HUES64 (cell line): ENCODE results near the gene ZBTB16.

Source experiments
- H3K27ac ChIP-seq: 2 replicates; pipeline ENCODE4 v1.7.0; 2013; ENCODE audit warnings: low read depth, low read length, inconsistent platforms
- H3K27me3 ChIP-seq: 2 replicates; pipeline ENCODE4 v1.6.1; 2013; ENCODE audit warnings: mild to moderate bottlenecking, low read length; ENCODE audit not compliant: insufficient read depth
- H3K36me3 ChIP-seq: 2 replicates; pipeline ENCODE4 v1.6.1; 2013; ENCODE audit warnings: mild to moderate bottlenecking, low read length; ENCODE audit not compliant: insufficient read depth
- H3K4me1 ChIP-seq: 2 replicates; pipeline ENCODE4 v1.6.1; 2013; ENCODE audit warnings: mild to moderate bottlenecking, low read length, moderate library complexity; ENCODE audit not compliant: insufficient read depth
- H3K4me3 ChIP-seq: 2 replicates; pipeline ENCODE4 v1.5.1; 2013; ENCODE audit warnings: mild to moderate bottlenecking, low read length, moderate library complexity
- H3K9ac ChIP-seq: 2 replicates; pipeline ENCODE4 v1.6.1; 2013; ENCODE audit warnings: mild to moderate bottlenecking, low read depth, low read length
- H3K9me3 ChIP-seq: 2 replicates; pipeline ENCODE4 v1.6.1; 2013; ENCODE audit warnings: low read depth, low read length; ENCODE audit not compliant: insufficient read depth
- WGBS: fragments of 150-250, 120-280 bp; methylation state at CpG from one replicate; pipeline ENCODE4 v1.1.7; 2013; ENCODE audit warnings: missing lambda C conversion rate; 5-methylcytosine and 5-hydroxymethylcytosine counted together

The ZBTB16 gene

GRCh38 chr11:114085965-114086793 is 26.7 kb downstream of the ZBTB16 start:
- H3K27me3 ChIP-seq = peaks cover 8% of the 10 kb centered on the region; the same call in 1 of the 2 replicates
- H3K4me3 ChIP-seq = no peak overlapping the region
- H3K4me1 ChIP-seq = peaks cover 7% of the 10 kb centered on the region; the same call in 1 of the 2 replicates
- WGBS = 80% methylated on average over 7 of the region's 7 CpGs
- H3K9ac ChIP-seq = no peak overlapping the region
- no peak overlapping the region for H3K27ac ChIP-seq
- no peaks in the 10 kb centered on the region for H3K36me3 ChIP-seq
- no peaks in the 10 kb centered on the region for H3K9me3 ChIP-seq

DNA sequence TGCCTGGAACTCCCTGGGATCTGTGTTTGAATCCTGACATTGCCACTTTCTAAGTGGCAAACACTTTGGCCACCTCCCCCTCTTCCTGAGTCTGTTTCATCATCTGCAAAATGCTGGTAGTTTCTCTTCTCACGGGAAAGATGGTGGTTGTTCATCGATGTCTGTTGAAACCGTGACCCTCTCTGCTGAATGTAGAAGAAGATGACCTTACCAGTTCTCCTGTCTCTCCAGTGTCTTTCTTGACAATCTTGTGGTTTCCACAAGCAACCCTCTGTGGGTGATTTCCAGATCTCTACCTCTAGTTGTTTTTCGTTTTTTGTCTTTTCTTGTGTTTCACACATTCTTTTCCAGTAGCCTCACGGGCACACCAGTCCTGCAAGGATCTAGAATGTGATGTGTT is 27.5 kb downstream of the ZBTB16 start:
- Histone ChIP-seq H3K36me3 (no peaks in the 10 kb centered on the region), H3K4me1 (peaks cover 13% of the 10 kb centered on the region; the same call in 1 of the 2 replicates), H3K27ac (no peak overlapping the region), H3K9ac (no peak overlapping the region), H3K4me3 (no peak overlapping the region), H3K9me3 (no peaks in the 10 kb centered on the region), H3K27me3 (peaks cover 3% of the 10 kb centered on the region; the same call in 1 of the 2 replicates)
- 96% methylated on average over 5 of the region's 5 CpGs for whole genome bisulfite sequencing

GRCh38 chr11:114088216-114088615 is 28.7 kb downstream of the ZBTB16 start:
- H3K36me3 ChIP-seq = no peaks in the 10 kb centered on the region
- 91% methylated on average over 9 of the region's 9 CpGs for WGBS

DNA sequence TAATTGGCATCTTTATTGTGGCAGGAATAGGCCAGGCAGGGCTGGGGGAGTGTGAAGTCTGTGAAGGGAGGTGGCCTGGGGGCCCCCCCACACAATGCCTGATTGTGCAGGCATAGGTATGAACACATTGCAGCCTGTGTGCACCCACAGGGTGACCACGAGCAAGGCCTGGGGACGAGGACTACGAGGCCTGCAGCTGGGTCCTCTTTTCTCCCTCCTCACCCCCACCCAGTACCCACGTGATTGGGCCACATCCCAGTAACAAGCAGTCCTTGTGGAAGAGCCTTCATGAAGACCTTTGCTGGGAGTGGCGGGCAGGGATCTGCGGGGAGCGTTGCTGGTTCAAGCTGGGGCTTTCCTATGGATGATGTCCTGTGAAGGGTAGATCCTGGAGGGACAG is 29.3 kb downstream of the ZBTB16 start:
- Histone ChIP-seq H3K27ac (no peak overlapping the region), H3K36me3 (no peaks in the 10 kb centered on the region), H3K4me3 (no peak overlapping the region), H3K4me1 (peaks cover 13% of the 10 kb centered on the region; the same call in 1 of the 2 replicates), H3K9me3 (no peaks in the 10 kb centered on the region), H3K9ac (no peak overlapping the region), H3K27me3 (no peaks in the 10 kb centered on the region)
- 87% methylated on average over 7 of the region's 7 CpGs for WGBS

More at GRCh38 chr11:114088216-114088615, 28.7 kb downstream of the ZBTB16 start:
- Histone ChIP-seq H3K4me1 (peaks cover 13% of the 10 kb centered on the region; the same call in 1 of the 2 replicates), H3K9ac (no peak overlapping the region), H3K27me3 (no peaks in the 10 kb centered on the region), H3K9me3 (no peaks in the 10 kb centered on the region), H3K4me3 (no peak overlapping the region), H3K27ac (no peak overlapping the region)

DNA sequence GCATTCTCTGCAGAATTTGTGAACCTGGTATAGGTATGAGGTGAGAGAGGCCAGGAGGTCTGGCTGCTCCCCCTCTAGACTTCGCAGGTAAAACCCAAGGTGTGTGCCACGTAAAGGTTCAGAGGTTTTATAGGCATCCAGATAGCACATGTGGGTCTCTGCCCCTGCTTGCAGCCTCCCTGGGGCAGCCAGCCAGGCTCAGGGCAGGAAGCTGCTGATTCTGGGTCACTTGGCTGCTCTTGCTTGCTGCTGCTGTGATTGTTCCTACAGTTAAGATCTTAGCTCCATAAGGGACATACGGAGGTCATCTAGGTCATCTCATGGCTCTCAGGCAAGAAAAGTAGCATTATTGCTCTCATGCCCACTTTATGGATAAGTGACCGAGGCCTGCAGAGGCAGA is 30.2 kb downstream of the ZBTB16 start:
- WGBS = 93% methylated on average over 4 of the region's 4 CpGs
- no peak overlapping the region for H3K27ac ChIP-seq

DNA sequence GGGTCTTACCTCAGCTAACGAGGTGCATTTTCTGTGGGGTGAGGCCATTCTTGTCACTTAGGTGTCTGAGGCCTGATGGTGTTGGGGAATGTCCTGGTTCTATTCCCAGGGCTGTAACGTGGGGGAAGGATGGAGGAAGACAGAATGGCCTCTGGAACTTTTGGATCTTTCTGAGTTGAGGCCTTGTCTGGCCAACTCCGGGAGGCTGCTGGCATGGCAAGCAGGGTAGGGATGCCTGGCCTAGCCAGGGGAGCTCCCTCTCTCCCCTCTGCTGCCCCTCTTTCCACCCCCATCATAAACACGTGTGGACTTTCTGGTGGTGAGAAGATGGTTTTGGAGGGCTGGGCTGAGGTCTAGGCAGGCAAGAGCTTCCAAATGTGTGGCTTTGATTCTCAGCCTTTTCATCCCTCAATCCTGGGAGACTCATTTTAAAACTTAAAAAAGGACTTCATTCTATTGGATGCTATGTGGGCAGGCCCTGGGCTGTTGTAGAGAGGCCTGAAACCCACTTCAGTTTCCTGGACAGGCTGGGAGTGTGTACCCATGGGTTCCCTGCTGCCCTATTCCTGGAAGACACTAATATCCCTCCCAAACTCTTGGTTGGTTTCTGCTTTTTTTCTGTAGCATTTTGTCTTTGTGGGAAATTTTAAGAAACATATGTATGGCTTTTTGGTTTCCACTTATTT is 30.9 kb downstream of the ZBTB16 start:
- Histone ChIP-seq H3K9ac (no peak overlapping the region), H3K27me3 (no peaks in the 10 kb centered on the region), H3K4me3 (no peak overlapping the region), H3K9me3 (no peaks in the 10 kb centered on the region), H3K4me1 (peaks cover 9% of the 10 kb centered on the region; the same call in 1 of the 2 replicates), H3K27ac (no peak overlapping the region), H3K36me3 (no peaks in the 10 kb centered on the region)
- 86% methylated on average over 3 of the region's 4 CpGs for WGBS

More for the DNA sequence above, 30.2 kb downstream of the ZBTB16 start:
- Histone ChIP-seq H3K4me1 (peaks cover 10% of the 10 kb centered on the region; the same call in 1 of the 2 replicates), H3K4me3 (no peak overlapping the region), H3K36me3 (no peaks in the 10 kb centered on the region), H3K27me3 (no peaks in the 10 kb centered on the region), H3K9me3 (no peaks in the 10 kb centered on the region), H3K9ac (no peak overlapping the region)

- WGBS = 90% methylated on average over 9 of the region's 10 CpGs
- Histone ChIP-seq H3K27me3 (no peaks in the 10 kb centered on the region), H3K27ac (no peak overlapping the region), H3K4me3 (no peak overlapping the region), H3K4me1 (peaks cover 9% of the 10 kb centered on the region; the same call in 1 of the 2 replicates), H3K9ac (no peak overlapping the region), H3K9me3 (no peaks in the 10 kb centered on the region), H3K36me3 (no peaks in the 10 kb centered on the region)
Observed at GRCh38 chr11:114090976-114091375, 31.5 kb downstream of the ZBTB16 start.

- Histone ChIP-seq H3K9ac (no peak overlapping the region; the same call in 1 of the 2 replicates), H3K27ac (peak overlapping the region; percentile 2; the same call in 1 of the 2 replicates), H3K9me3 (no peaks in the 10 kb centered on the region), H3K27me3 (no peaks in the 10 kb centered on the region), H3K4me1 (peaks cover 9% of the 10 kb centered on the region; the same call in 1 of the 2 replicates), H3K4me3 (no peak overlapping the region), H3K36me3 (no peaks in the 10 kb centered on the region)
- 68% methylated on average over 17 of the region's 17 CpGs for WGBS
Observed at GRCh38 chr11:114091516-114092397, 32.2 kb downstream of the ZBTB16 start.

DNA sequence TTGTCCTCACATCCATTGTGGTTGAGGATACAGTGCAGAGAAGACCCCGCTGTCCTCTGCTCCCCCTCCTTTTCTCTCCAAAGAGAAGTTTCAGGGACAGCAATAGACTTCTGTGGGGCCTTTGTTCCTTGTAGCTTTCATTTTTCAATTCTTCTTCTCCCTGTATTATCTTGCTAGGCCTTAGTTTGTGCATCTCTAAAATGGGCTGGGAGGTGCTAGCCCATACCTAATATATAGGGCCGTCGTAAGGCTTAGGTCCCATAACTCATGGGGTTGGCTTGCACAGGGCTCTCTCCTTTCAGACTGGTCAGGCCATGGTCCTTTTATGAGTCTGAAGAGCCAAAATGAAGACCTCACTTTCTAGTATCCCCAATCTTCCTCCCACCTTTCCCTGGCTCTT is 33.0 kb downstream of the ZBTB16 start:
- Histone ChIP-seq H3K9me3 (no peaks in the 10 kb centered on the region), H3K4me1 (peaks cover 9% of the 10 kb centered on the region; the same call in 1 of the 2 replicates), H3K9ac (no peak overlapping the region), H3K36me3 (no peaks in the 10 kb centered on the region), H3K4me3 (no peak overlapping the region), H3K27me3 (no peaks in the 10 kb centered on the region), H3K27ac (no peak overlapping the region)
- 82% methylated on average over 3 of the region's 3 CpGs for WGBS

DNA sequence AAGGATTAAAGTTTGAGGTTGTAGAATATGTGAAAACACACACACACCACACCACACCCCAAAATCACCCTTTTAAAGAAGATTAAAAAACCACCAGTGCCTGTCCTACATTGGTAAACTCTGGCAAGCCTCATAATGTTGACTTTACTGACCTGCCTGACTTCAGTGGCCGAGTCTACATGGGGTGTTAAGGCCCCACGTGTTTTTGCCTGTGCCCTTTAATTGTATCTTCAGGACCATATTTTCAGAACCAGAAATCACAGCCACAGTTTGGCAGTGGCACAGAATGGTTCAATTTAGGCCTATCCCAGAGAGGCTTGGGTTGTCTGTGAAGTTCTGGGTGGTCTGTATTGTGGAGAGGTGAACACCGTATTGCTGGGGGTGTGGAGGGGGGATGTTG is 33.4 kb downstream of the ZBTB16 start:
- Histone ChIP-seq H3K36me3 (no peaks in the 10 kb centered on the region), H3K27ac (no peak overlapping the region), H3K27me3 (no peaks in the 10 kb centered on the region), H3K4me3 (no peak overlapping the region), H3K9me3 (no peaks in the 10 kb centered on the region), H3K9ac (no peak overlapping the region), H3K4me1 (peaks cover 9% of the 10 kb centered on the region; the same call in 1 of the 2 replicates)
- 92% methylated on average over 3 of the region's 3 CpGs for WGBS
